8988T (cell line): Measurements from ENCODE around the gene RXFP4.
"Not testable (repeated sequence)": the region's sequence is repeated elsewhere in the genome, so short reads cannot be mapped to it uniquely, and the experiment has no call there.

ENCODE experiments used
- DNase-seq: peaks from one replicate; pipeline ENCODE4 v3.0.0; 2011

RXFP4 gene

DNA sequence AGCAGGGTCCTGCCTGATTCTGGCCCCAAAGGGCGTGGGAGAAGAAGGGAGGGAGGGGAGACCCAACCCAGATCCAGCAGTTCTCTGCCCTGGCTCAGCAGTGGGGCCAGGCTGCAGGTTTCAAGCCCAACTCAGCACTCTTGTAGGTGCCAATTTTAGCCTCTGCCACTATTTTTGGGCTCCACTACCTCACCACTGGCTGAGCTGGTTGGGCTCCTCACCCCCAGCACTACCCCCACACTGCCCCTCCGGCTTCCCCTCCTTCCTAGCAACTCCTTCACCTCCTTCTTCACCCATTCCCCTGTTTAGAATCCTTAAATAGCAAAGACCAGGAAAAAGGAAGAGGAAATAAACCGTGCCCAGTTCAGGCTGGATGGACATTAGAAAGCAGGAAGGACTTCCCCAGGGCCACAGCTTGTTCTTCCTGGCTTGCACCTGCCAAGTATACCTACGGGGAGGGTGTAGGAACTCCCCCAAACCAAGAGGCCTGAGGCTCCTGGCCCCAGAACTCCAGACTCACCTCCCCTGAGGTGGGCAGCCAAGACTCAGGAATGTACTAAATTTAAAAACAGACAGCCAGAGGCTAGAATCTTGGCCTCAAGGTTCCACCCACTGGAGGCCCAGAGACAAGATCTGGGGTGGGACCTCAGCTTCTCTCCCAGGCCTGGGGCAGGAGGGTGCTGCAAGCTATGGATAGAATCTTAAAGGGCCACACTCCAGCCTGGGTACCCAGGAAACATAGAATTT lies 38.3 kb downstream of the RXFP4 start:
- DNase-seq = no peak

DNA sequence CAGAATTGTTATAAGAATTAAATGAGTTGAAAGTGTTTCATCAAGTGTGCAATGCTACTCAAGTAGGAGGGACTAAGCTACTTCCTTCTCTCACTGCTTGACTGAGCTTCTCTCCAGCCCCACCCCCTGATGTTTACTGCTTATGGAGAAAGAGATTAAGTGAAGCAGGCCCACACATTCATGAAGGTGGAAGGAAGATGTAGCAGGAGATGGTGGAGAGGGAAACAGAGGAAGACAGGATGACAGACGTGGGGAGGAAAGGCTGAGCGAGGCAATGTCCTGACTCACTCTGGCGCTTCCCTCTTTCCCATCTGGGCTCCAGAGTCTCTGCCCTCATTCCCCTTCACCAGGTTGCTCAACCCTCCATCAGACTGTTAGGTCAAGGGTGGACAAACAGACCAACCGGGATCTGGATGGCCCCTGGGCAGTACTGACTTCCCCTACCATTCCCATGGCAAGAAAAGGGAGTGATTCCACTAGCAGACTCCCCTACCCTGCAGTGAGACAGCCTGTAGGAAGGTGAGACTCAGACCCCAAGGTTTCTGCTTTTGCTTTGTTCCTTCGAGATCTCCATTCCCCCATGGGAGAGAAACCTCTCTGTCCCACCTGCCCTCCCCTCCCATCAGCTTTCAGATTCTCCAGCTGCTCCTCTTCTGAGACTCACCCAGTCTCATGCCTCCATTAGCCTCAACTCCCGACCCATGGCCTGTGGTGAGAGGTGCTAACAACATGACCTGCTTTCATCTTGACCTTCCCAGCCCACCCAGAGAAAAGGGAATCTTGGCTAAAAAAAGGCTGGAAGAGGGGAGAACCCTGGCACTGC lies 40.0 kb downstream of the RXFP4 start:
- no peak for DNase-seq

DNA sequence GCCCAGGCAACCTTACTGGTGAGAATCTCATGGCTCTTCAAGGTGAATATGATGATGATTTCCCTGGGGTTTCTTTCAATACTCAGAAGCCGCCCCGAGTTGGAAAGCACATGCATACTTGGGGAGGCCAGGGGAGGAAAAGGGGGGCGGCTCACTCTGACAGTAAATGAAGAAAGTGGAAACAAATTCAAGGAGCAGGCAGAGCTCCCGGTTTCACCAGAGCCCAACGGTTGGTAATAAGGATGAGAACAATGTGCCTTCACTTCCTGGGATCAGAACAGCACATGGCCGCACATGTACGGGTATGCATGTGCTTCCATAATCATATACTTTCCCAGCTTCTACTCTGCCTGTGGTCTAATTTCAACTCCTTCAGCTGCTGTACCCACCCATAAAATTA lies 40.7 kb downstream of the RXFP4 start:
- DNase-seq = no peak

DNA sequence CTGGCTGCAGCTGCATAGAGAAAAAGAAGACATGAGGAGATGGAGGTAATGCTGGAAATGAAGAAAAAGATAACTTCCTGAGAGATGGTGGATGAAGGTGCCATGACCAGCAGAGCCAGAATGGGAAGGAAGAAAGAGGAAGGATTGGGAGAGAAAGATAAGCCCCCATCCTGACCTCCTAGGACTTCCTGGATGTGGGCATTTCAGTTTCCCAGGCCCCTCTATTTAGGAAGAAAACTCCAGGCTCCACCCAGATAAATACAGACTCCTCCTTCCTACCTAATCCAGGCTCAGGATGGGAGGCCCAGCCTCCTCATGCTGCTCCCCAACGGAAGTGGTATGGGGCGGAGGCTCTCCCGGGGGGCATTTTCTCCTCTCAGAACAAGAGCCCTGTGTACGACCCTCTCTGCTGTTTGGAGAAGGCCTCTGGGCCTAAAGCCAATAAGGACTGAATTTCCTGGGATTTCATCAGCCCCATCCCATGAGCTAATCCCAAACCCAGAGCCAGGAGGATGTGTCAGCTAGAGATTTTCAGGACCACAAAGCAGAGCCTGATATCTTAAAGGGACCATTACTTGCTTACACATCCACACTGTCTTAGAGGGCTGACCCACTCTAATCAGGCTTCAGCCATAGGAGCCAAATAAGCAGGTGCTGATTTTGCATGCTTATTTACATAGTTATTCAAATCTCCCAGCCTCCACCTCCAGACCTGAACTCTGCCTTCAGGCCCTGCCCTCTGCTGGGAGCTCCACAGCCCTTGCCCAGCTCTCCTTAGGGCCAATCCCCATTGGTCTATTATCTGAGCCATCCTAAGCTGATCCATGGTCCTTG lies 42.0 kb downstream of the RXFP4 start:
- no peak for DNase-seq

DNA sequence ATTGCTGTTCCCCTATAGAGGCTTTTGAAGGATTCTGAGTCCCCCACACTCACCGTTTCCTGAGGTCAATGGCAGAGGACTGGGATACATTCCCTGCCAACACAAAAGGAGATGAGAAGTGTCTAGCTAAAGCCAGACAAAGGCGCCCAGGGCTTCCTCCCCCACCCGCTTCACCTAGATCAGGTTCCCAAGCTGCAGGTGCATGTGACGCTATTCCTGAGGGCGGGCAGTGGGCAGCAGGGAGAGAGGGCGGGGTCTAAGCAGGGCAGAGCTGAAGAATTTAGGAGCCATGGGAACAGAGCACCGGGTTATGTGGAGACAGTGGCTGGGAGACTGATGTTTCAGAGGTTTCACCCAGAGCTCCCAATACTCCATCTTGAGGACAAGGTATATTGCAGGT lies 42.9 kb downstream of the RXFP4 start:
- no peak for DNase-seq

DNA sequence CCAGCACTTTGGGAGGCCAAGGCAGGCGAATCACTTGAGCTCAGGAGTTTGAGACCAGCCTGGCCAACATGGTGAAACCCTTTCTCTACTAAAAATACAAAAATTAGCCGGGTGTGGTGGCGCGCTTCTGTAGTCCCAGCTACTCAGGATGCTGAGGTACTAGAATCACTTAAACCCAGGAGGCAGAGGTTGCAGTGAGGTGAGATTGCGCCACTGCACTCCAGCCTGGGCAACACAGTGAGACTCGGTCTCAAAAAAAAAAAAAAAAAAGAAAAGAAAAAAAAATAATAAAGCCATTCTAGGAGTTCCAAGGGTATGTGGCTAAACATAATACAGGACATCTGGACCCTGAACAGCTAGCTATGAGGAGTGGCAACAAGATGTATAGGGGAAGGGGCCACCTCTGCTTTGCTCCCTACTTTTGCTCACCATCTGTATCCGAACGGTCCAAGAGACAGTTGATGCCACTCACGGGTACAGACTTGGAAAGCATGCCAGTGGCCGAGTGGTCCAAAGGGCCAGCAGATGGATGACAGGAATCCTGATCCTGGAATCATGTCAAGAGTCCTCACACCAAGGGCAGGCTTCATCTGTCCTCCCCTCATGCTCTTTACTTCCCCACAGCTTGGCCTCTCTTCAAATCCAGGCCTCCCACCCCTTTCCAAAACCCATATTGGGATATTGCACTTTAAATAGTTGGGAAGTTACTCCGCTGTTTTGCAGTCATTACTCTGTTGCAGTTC lies 43.6 kb downstream of the RXFP4 start:
- DNase-seq = not testable (repeated sequence)

DNA sequence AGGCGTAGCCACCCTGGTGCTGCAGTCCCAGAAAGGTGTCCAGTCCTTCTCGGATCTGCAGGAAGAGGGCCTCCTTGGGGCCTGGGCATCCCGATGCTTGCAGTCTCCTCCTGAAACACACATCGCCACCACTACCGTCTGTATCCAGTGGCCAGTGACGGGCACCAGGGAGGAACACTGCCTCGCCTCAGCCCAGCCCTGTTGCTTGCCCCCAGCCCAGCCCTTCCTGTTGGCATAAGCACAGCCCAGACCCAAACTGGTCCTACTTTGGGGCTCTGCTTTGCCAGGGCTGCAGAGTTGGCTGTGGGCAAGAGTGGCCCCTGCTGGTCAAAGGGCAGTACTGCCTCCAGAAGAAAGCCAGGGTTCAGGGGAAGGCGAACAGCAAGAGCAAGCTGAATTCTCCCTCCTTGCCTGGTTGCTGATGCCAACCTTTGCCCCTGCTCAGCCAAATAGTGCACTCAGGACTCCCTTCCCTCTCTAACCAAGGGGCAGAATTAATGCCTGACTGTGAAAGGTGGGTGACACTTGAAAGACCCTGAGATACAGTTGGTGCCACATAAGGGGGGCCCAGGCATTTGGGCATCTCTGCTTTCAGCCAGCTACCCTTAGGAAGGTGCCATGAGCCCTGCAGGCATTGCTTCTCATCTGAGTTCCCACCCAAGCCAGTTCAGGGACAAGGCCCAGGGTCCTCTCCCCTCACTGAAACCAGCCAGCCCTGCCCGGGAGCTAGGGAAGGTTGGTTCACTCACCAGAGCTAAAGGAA lies 48.0 kb downstream of the RXFP4 start:
- DNase-seq = no peak

DNA sequence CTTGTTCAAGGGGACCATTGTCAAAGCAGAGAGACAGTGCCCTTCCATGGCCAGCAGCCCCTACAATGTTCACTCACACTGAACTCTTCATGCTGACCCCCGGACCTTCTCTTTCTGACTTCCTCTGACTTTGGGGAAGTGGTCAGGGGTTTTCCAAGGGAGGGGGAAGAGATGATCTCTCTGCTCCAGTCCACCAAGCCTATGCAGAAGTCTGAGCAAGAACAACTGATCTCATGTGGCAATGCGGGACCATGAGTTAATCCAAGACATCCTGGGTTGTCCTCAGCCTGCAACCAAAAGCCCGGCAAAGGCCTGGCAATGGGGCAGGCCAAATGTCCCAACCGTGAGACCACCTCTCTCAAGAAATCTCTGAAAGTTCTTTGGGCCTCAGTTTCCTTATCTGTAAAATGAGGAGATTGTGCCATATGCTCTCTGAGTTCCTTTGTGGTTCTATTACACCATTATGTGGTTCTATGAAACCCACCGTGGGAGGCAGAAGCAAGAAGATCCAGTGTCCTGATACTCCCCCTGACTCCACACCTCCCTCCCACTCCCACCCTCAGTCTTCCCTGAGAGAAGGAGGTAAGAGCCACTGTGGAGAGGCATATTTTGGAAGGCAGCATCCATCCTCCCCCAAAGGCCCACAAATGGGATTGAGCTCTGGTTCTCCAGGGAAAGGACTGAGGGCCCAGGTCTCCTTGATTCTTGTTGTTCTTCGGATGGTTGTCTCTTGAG lies 48.7 kb downstream of the RXFP4 start:
- DNase-seq = no peak
